HG02970 (cell line): Measurements from ENCODE around the gene SAP130.
A peak's percentile ranks its signal among the peaks of the same experiment; 100 is the strongest.

Experiments used
- ATAC-seq: cut with Tn5 transposase; IDR thresholded peaks from one replicate; pipeline ENCODE4 v1.9.1; 2021; ENCODE audit warnings: mild to moderate bottlenecking, moderate library complexity, moderate number of reproducible peaks; ENCODE audit not compliant: unreplicated experiment, low FRiP score

Gene SAP130

DNA sequence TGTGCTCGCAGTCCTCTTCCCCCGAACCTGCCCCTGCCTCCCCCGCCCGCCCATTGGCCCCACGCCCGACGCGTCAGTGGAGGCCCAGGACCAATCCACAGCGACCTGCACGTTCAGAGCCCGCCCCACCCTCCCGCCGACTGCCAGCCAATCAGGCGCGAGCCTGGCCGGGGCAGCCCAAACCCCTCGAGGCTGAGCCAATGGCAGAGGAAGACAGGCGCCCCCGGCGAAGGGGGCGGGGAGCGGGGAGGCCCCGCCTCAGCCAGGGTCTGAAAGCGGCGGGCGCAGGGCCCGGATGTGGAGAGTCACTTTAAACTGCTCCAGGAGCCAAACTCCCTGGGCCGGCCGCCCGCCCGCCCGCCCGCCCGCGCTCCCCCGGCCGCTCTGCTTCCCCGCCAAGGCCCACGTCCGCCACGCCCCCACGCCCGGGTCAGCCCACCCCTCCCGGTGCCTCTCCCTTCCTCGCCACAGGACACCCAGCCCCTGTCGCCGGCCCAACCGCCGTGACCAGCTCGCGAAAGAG is 520 bp downstream of the SAP130 start:
- peak; percentile 78 for ATAC-seq

DNA sequence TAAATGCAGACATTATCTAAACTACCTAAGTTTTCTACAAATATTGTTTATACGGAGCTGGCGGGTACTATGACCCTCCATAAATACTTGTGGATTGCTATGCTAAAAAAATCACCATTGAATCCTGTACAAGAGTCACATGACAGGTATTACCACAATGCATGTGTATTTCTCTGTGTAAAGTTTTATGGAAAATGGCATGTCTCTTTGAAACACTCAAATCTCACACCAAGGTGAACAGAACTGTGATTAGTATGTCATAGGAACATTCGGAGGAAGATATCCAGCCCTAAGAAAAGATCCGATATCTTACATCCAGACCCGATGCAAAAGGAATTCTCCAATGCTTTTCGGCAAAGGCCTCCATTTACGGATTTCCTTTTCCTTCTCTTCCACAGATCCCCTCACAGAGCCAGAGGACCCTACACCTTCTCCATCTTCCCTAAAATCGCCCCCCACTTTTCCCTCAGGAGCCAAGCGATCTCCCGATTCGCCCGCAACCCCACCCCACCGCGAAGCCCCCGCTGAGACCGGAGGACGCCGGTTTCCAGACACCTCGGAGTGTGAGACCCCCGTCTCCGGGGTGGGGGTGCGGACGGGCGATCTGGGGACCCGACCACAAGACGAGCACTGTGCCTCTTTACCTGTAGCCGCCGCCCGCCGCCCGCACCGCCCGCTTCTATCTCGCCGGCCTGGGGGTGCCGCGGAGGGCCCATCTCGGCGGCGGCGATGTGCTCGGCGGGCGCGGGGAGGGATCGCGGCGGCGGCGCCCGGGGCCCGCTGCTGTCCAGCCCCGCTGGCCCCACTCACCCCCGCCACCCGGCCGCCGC is 1.2 kb downstream of the SAP130 start:
- no peak for ATAC-seq

- ATAC-seq = no peak
These were observed 3.0 kb downstream of the SAP130 start for GRCh38 chr2:128024816-128025215.

GRCh38 chr2:128017561-128017960 is 10.3 kb downstream of the SAP130 start:
- no peak for ATAC-seq

DNA sequence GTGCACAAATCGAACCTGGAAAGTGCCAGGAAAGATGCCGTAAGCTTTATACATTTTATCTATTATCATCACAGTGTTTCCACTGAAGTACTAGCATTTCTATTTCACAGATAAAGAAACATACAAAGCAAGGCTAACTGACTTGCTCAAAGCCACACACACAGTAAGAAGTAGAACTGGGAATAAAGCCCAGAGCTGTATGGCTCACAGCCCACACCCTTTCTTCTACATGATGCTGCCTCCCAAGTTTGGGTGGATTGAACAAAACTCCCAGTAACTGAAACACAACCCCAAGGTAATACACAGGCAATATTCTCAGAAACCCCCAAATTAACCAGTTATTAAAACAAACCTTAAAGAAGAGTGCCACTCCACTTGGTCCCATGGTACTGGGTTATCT is 11.2 kb downstream of the SAP130 start:
- ATAC-seq = no peak

GRCh38 chr2:128012698-128013097 is 15.2 kb downstream of the SAP130 start:
- no peak for ATAC-seq

DNA sequence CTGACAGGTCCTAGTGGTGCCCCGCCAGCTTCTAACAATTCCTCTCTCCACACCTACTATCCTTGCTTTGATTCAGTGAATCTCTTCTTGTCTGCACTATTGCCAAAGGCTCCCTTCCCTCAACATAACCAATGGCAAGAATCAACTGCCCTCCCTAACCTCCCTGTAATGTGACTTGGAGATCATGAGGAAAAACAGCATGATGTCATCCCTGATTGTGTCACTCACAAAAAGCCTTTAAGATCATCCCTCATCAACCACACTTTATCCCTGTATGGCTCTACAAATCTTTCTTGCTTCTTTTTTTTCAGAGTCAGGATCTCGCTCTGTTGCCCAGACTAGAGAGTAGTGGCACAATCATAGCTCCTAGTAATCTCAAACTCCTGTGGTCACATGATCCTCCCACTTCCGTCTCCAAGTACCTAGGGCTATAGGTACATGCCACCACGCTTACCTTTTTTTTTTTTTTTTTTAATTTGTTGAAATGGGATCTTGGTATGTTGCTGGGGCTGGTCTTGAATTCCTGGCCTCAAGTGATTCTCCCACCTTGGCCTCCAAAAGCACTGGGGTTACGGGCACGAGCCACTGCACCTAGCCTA is 19.7 kb downstream of the SAP130 start:
- ATAC-seq = no peak

DNA sequence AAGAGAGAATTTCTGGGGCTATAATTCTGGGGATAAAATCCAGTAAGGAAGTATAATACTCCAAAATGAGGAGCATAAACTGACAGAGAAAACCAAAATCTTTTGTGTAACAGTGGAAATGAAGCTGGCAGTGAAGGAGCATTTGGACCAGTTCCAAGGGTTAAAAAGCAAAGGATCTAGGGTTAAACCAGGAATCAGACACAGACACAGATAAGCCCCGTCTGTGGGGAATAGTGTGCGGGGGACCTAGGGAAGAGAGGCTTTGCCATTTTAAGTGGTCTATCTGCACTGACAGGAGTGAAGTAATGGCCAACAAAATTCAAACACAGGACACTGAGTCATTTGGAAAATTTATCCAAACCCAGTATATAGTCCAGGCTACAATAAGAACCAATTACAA is 23.4 kb downstream of the SAP130 start:
- ATAC-seq = no peak

DNA sequence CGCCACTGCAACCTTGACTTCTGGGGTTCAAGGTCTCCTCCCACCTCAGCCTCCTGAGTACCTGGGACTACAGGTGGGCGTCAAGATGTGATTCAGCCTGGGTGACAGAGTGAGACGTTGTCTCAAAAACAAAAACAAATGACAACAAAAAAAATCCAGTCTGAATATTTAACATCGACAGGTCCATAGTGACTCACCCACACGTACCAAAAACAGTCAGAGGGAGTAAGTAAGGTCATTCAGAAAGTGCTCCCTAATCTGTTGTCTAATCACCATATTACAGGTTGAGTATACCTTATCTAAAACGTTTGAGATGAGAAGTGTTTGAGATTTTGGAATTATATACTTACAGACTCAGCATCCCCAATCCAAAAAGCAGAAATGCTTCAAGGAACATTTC is 24.4 kb downstream of the SAP130 start:
- ATAC-seq = no peak

DNA sequence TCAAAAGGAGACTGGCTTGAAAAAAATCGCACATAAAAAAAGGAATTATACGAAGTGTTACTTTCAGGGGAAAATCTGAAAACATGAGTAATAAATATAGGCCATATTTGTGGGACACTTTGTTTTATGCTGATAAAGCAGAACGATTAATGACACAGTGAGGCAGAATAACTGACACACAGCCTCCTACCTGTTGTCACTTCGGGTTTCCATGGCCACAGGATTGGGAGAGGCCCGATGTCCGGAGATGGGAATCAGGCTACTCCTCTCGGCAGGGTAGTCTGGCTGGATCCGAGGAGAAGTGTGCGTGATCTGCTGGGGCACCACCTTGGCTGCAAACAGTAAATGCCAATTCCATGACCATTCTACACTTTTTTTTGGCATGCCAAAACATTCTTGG is 31.7 kb downstream of the SAP130 start:
- no peak for ATAC-seq

GRCh38 chr2:127995725-127996124 is 32.1 kb downstream of the SAP130 start:
- ATAC-seq = no peak

DNA sequence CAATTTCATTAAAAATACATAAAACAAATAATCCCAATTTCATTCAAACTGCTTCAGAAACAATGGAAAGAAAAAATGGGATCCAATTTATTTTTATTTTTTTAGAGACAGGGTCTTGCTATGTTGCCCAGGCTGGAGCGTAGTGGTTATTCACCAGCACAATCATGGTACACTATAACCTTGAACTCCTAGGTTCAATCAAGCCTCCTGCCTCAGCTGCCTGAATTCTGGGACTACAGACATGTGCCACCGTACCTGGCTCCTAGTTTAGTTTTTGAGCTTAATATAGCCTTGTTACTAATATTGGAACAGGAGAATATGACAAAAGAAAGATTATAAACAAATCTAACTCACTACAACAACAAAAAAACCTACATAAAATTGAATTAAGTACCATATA is 34.2 kb downstream of the SAP130 start:
- no peak for ATAC-seq

GRCh38 chr2:127991742-127992141 is 36.1 kb downstream of the SAP130 start:
- ATAC-seq = no peak

- ATAC-seq = no peak
These were observed 41.2 kb downstream of the SAP130 start for GRCh38 chr2:127986548-127987079.

GRCh38 chr2:127985735-127986134 is 42.1 kb downstream of the SAP130 start:
- ATAC-seq = no peak

DNA sequence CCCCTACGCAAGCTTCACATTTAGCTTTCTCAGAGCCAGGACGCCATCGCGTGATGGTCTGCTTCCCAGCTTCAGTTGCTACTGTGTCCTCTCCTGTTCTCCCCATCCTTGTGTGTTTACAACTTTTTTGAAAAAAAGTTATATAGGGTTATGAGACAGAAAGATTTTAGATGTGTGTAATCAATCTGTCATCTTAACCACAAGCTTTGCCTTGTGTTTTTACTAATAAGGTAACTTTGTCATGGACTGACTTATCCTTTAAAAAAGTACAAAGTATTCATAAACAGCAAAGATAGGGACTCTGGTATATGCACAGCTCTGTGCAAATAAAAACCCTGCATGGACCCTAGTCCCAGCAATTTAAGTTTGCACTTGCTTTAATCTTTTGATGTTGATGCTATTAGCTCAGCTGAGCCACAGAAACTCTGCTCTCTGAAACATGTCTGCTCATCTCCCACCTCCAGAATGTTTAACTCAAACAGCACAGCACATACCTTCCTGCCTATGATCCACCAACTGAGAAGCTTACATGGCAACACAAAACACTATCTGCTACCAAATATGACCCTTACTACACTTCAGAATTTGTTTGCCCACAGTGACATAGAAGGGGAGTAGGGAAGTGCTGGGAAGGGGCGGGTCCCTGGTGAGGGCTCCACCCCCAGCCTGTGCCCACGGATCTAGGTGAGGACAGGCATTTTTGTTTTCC is 42.7 kb downstream of the SAP130 start:
- no peak for ATAC-seq

GRCh38 chr2:127984551-127984950 is 43.3 kb downstream of the SAP130 start:
- no peak for ATAC-seq

- ATAC-seq = no peak
These were observed 58.4 kb downstream of the SAP130 start for GRCh38 chr2:127969446-127969845.

DNA sequence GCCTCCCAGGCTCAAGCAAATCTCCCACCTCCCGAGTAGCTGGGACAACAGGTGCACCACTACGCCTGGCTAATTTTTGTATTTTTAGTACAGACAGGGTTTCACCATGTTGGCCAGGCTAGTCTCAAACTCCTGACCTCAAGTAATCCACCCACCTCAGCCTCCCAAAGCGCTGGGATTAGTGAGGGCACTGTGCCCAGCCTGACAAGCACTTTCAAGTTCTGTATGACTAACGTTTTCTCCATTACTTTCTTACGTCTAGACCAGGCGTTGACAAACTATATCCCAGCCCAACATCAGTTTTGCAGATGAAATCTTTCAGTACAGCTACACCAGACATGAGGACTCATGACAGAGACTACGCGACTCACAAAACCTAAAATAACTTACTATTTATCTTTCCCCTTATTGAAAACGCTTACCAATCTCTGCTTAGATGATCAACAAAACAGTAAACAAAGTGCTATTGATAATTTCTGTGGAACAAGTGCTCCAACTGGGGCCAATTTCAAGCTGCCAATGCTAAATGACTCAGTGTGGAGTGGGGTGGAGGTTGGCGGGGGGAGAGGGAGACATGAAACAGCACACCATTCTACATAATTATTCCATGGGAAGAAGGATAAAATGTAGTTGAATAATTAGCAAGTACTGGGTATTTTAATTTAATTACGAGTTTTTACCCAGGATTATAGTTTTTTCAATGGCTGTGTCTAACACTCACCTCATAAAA is 59.1 kb downstream of the SAP130 start:
- ATAC-seq = no peak

DNA sequence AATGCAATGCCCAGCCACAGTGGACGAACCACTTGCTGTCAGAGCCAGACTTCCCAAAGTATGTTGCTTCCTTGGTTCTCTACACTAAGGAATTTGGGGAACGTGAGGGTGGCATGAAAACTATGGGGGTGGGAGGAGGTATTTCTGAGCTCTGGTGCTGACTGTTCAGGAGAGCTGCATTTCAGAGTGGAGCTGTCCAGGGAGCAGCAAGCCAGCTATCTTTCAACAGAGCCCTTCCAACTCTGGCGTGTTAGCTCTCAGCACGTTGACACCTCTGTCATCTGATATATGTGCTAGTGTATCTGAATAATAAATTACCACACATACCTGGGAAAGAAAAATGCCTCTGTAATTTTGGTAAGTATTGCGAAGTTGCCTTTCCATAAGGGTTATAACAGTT is 66.1 kb downstream of the SAP130 start:
- ATAC-seq = no peak
